ENCODE results near the gene PLPPR1. TPM values are rescaled to one million over a fixed set of nuclear protein-coding genes. Genes with fewer than 3 reads are reported as not detected.
A peak's percentile ranks its signal among the peaks of the same experiment; 100 is the strongest.

Gene PLPPR1
- total RNA-seq, 1 donor from 2014 or later: not detected

DNA sequence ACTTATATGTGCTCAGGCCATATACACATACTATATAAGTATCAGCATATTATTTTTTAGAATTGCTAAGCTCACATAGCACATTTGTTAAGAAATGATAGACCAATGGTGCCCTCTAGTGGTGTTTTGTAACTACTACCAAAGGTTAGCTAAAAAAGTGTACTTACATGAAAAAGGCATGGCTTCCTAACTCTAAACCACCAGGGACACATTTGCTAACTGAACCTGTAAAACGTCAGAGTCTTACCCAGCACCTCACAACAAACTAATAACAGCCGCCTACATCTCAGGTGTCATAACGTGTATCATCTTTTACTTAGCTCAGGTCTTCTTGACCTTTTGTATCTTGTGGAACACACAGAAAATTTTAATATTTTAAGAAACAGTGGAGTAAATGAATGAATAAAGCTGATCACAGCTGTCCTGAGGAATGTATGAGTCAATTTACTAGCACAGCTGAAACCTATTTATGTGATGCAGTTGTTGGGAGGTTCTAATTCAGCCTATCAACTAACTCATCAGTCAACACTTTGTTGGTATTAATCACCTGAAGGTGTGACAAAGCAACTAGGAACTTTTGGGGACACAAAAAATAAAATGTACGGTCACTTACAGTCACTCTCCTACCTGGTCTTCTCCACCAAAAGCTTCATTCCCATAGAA is 283.4 kb downstream of the PLPPR1 start:
- H3K4me3 Mint-ChIP-seq (ENCODE audit: unreplicated experiment): no peak overlapping the region
- TF ChIP-seq, protein P1, sequence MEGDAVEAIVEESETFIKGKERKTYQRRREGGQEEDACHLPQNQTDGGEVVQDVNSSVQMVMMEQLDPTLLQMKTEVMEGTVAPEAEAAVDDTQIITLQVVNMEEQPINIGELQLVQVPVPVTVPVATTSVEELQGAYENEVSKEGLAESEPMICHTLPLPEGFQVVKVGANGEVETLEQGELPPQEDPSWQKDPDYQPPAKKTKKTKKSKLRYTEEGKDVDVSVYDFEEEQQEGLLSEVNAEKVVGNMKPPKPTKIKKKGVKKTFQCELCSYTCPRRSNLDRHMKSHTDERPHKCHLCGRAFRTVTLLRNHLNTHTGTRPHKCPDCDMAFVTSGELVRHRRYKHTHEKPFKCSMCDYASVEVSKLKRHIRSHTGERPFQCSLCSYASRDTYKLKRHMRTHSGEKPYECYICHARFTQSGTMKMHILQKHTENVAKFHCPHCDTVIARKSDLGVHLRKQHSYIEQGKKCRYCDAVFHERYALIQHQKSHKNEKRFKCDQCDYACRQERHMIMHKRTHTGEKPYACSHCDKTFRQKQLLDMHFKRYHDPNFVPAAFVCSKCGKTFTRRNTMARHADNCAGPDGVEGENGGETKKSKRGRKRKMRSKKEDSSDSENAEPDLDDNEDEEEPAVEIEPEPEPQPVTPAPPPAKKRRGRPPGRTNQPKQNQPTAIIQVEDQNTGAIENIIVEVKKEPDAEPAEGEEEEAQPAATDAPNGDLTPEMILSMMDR (IDR thresholded peaks at IDR 0.05): peak; percentile 71

DNA sequence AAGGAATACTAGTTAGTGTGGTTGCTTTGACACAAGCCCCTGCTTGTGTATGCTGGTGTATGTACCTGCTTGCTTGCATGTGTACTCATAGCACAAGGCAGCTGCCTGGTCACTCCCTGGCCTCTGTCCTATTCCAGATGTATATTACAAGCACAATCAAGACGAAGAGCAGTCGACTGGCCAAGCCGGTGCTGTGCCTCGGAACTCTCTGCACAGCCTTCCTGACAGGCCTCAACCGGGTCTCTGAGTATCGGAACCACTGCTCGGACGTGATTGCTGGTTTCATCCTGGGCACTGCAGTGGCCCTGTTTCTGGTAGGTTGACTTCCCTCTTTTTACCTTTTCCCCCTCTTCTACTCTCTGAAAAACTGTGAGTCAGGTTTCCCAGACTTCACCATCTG is 284.1 kb downstream of the PLPPR1 start:
- H3K9me3 Mint-ChIP-seq (ENCODE audit: unreplicated experiment): no peaks in the 10 kb centered on the region
- H3K27me3 Mint-ChIP-seq (ENCODE audit: unreplicated experiment): peaks cover 31% of the 10 kb centered on the region
- H3K4me1 Mint-ChIP-seq (ENCODE audit: unreplicated experiment): no peaks in the 10 kb centered on the region
- TF ChIP-seq, protein P1 (IDR thresholded peaks at IDR 0.05): no peak
- H3K27ac Mint-ChIP-seq (ENCODE audit: unreplicated experiment): no peak overlapping the region
- no peaks in the 10 kb centered on the region for H3K36me3 Mint-ChIP-seq (ENCODE audit: unreplicated experiment)
- no peak overlapping the region for H3K4me3 Mint-ChIP-seq (ENCODE audit: unreplicated experiment)
- no peak for DNase-seq (ENCODE audit: extremely low spot score, unreplicated experiment)

More for the DNA sequence above, 283.4 kb downstream of the PLPPR1 start:
- DNase-seq (ENCODE audit: extremely low spot score, unreplicated experiment): no peak
- Mint-ChIP-seq H3K27ac (ENCODE audit: unreplicated experiment) (no peak overlapping the region), H3K9me3 (ENCODE audit: unreplicated experiment) (no peaks in the 10 kb centered on the region), H3K36me3 (ENCODE audit: unreplicated experiment) (no peaks in the 10 kb centered on the region), H3K4me1 (ENCODE audit: unreplicated experiment) (no peaks in the 10 kb centered on the region), H3K27me3 (ENCODE audit: unreplicated experiment) (peaks cover 26% of the 10 kb centered on the region)

DNA sequence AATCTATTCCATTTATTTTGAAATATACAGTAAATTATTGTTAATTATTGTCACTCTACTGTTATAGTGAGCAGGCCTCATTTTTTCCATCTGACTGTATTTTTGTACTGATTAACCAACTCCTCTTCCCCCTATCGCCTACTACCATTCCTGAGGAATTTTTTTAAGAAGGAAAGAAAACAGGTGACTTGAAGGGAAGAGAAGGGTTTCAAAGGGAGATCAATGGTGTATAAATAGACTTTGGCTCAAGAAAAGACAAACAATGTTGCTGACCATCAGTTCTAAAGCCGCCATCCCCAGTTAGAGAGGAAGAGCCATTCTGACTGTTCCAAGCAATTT is 286.6 kb downstream of the PLPPR1 start:
- Mint-ChIP-seq H3K4me1 (ENCODE audit: unreplicated experiment) (no peaks in the 10 kb centered on the region), H3K27me3 (ENCODE audit: unreplicated experiment) (peaks cover 24% of the 10 kb centered on the region), H3K36me3 (ENCODE audit: unreplicated experiment) (no peaks in the 10 kb centered on the region), H3K27ac (ENCODE audit: unreplicated experiment) (no peak overlapping the region), H3K4me3 (ENCODE audit: unreplicated experiment) (no peak overlapping the region), H3K9me3 (ENCODE audit: unreplicated experiment) (no peaks in the 10 kb centered on the region)
- DNase-seq (ENCODE audit: extremely low spot score, unreplicated experiment): no peak
- TF ChIP-seq, protein P1 (IDR thresholded peaks at IDR 0.05): no peak

DNA sequence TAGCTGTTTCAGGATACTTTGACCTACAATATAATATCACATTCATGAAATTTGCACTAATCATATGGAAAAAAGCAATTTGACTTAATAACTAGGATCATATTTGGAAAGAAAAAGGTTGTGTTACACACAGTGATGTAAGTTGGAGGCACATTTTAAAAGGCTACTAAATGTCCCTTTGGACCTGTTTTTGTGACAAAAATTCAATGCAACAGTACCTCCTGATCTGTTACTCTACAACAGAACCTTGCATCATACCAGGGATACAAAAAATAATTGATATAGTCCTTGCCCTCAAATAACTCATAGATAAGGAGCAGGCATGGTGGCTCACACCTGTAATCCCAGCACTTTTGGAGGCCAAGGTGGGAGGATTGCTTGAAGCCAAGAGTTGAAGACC is 289.2 kb downstream of the PLPPR1 start:
- TF ChIP-seq, protein P1 (IDR thresholded peaks at IDR 0.05): no peak
- H3K27me3 Mint-ChIP-seq (ENCODE audit: unreplicated experiment): peaks cover 21% of the 10 kb centered on the region
- DNase-seq (ENCODE audit: extremely low spot score, unreplicated experiment): no peak
- no peaks in the 10 kb centered on the region for H3K4me1 Mint-ChIP-seq (ENCODE audit: unreplicated experiment)
- no peak overlapping the region for H3K27ac Mint-ChIP-seq (ENCODE audit: unreplicated experiment)
- no peaks in the 10 kb centered on the region for H3K36me3 Mint-ChIP-seq (ENCODE audit: unreplicated experiment)
- no peak overlapping the region for H3K4me3 Mint-ChIP-seq (ENCODE audit: unreplicated experiment)
- H3K9me3 Mint-ChIP-seq (ENCODE audit: unreplicated experiment): no peaks in the 10 kb centered on the region

DNA sequence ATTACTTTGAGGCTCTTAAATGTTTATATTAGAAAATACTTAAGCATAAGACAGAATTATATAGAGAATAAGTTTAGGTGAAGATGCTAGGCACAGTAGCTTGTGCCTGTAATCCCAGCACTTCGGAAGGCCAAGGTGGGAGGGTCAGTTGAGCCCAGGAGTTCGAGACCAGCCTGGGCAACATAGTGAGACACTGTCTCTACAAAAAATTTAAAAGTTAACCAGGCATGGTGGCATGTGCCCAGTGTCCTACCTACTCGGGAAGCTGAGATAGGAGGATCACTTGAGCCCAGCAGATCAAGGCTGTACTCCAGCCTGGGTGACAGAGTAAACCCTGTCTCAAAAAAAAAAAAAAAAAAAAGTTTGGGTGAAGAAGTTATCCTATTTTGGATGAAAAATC is 294.6 kb downstream of the PLPPR1 start:
- TF ChIP-seq, protein P1 (IDR thresholded peaks at IDR 0.05): no peak
- H3K4me1 Mint-ChIP-seq (ENCODE audit: unreplicated experiment): no peaks in the 10 kb centered on the region
- peaks cover 7% of the 10 kb centered on the region for H3K27me3 Mint-ChIP-seq (ENCODE audit: unreplicated experiment)
- H3K9me3 Mint-ChIP-seq (ENCODE audit: unreplicated experiment): no peaks in the 10 kb centered on the region
- DNase-seq (ENCODE audit: extremely low spot score, unreplicated experiment): no peak
- H3K4me3 Mint-ChIP-seq (ENCODE audit: unreplicated experiment): no peak overlapping the region
- H3K36me3 Mint-ChIP-seq (ENCODE audit: unreplicated experiment): no peaks in the 10 kb centered on the region
- H3K27ac Mint-ChIP-seq (ENCODE audit: unreplicated experiment): no peak overlapping the region
